GM18526 (cell line): ENCODE data around the gene ANTKMT.

ENCODE experiments used
- POLR2A ChIP-seq: IDR thresholded peaks from 3 replicates; pipeline ENCODE4 v1.6.1; 2011; ENCODE audit not compliant: insufficient read length; ENCODE audit errors: extremely low read depth

ANTKMT gene

DNA sequence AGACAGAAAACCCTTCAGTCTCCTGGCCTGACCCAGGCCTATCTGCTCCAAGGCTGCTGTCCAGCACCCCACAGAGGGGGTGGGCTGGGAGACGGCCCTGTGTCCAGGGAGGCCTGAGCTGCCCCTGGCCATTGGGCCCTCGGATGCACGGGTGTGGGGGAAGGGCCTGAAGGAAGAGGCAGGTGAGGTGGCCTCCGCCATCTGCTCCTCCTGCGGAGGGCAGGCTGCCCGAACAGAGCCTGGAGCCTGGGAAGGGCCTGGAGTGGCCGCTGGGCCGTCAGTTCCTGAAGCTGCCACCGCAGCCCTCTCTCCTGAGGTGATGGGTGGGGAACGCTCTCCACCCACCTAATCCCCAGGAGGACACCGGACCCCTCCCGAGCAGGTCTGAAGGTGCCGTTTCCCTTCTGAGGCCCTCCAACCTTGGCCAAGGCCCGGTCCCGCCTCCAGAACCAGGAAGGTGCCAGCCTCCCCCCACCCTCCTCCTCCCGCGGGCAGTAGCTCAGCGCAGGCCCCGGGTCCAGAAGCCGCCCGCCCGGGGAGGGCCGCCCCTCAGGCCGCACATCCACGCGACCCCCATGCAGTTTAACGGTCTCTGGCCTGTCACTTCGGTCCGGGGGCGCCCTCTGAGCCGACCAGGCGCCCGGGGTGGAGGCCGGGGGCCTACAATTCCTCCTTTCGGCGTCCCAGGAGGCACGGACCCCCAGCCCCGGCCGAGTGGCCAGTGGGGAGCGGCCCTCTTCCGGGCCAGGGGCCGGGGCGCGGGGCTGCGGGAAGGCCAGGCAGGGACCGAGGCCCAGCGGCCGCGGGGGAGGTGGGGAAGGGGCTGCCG lies 16.2 kb upstream of the ANTKMT start:
- TF ChIP-seq POLR2A: no peak

- no peak for TF ChIP-seq POLR2A
Measured at GRCh38 chr16:705431-706188, 15.3 kb upstream of the ANTKMT start, which contains the start of gene FBXL16. Gene FBXL16, minus strand, starts transcription at chr16:705801. Its CDS starts 8,396 bp downstream, at chr16:697405.

- TF ChIP-seq POLR2A: no peak
Measured at GRCh38 chr16:706189-707061, 14.5 kb upstream of the ANTKMT start.

DNA sequence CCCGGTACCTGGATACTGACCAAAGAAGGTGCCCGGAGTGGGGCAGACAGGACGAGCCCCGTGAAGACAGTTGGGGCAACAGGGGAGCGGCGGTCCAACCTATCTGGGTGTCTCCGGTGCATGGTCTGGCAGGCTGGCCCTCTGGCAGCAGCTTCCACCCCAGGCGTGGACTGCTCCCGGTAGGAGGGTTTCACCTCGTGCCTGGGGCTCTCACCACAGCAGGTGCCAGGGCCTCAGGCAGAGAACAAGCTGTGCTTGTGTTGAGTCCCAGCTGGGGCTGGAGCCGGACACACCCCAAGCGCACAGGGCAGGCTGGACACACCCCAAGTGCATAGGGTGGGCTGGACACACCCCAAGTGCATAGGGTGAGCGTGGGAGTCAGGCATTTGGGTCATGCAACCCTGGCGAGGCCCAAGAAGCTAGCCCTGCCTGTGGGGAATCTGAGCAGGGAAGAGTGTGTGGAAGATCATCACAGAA lies 13.8 kb upstream of the ANTKMT start:
- no peak for TF ChIP-seq POLR2A

DNA sequence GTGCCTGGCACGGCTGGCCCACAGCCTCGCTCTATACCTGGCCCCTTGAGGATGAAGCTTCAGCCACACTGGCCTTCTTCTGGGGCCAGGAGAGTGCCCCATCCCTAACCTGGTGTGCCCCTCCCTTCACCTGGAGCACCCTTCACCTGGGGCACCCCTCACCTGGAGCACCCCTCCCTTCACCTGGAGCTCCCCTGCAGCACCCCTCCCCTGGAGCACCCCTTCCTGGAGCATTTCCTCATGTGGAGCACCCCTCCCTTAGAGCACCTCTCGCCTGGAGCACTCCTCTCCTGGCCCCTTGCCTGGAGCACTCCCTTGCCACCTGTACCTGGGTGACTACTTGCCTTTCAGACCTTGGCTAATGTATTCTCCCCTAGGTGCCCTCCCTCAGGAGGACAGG lies 12.9 kb upstream of the ANTKMT start:
- TF ChIP-seq POLR2A: no peak

- no peak for TF ChIP-seq POLR2A
Measured at GRCh38 chr16:708959-709358, 12.0 kb upstream of the ANTKMT start.

- no peak for TF ChIP-seq POLR2A
Measured at GRCh38 chr16:709566-710499, 11.1 kb upstream of the ANTKMT start.

GRCh38 chr16:710500-711075 lies 10.4 kb upstream of the ANTKMT start:
- TF ChIP-seq POLR2A: no peak

- TF ChIP-seq POLR2A: no peak
Measured at GRCh38 chr16:711084-711483, 9.9 kb upstream of the ANTKMT start.

- no peak for TF ChIP-seq POLR2A
Measured at GRCh38 chr16:711548-712320, 9.2 kb upstream of the ANTKMT start.

DNA sequence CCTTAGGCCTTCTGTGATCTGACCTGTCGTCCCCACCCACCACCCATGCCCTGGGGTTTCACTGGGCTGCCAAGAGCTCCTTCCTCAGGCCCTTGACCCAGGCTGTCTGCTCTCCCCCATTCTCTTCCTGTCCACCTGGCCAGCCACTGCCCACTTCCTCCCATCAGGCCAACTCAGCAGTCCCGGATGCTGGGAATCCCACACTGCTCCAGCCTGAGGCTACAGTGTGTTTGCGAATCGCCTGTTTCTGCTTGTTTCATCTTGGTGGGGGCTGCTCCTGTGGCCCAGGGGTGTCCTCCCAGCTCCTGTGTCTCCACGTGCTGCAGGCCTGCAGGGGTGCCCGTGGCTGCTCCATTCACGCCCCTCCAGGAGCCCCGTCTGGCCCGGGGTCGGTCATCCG lies 6.9 kb upstream of the ANTKMT start:
- TF ChIP-seq POLR2A: no peak

- TF ChIP-seq POLR2A: no peak
Measured at GRCh38 chr16:714558-715476, 6.1 kb upstream of the ANTKMT start, which contains the start of gene METRN. Gene METRN, plus strand, starts transcription at chr16:715118. Its CDS starts 172 bp downstream, at chr16:715290.
